ENCODE data around the gene ARHGEF11.

The ARHGEF11 gene

GRCh38 chr1:156944268-156944667 is 101.3 kb downstream of the ARHGEF11 start:
- no peak for DNase-seq (ENCODE audit: low spot score)
- ChIA-PET POLR2A (ENCODE audit: low non-redundant PET) (no interaction called here), CTCF (no interaction called here)
- no peak overlapping the region for H3K27ac ChIP-seq
- no peak for TF ChIP-seq CTCF (conservative IDR thresholded peaks at IDR 0.05; ENCODE audit: low read depth)

GRCh38 chr1:156943756-156944155 is 101.8 kb downstream of the ARHGEF11 start:
- ChIA-PET POLR2A (ENCODE audit: low non-redundant PET) (no interaction called here), CTCF (no interaction called here)
- TF ChIP-seq CTCF (conservative IDR thresholded peaks at IDR 0.05; ENCODE audit: low read depth) = no peak

GRCh38 chr1:156942576-156942975 is 103.0 kb downstream of the ARHGEF11 start:
- ChIA-PET POLR2A (ENCODE audit: low non-redundant PET) (no interaction called here), CTCF (interaction anchor here (0.6 kb wide), 1 partner anchor 127 kb away, joined by 3 read pairs; no protein-coding TSS in a partner anchor)
- no peak overlapping the region for H3K27ac ChIP-seq
- DNase-seq (ENCODE audit: low spot score) = no peak
- no peak for TF ChIP-seq CTCF (conservative IDR thresholded peaks at IDR 0.05; ENCODE audit: low read depth)

More at GRCh38 chr1:156943756-156944155, 101.8 kb downstream of the ARHGEF11 start:
- no peak for DNase-seq (ENCODE audit: low spot score)
- H3K27ac ChIP-seq = no peak overlapping the region

GRCh38 chr1:156942176-156942575 is 103.4 kb downstream of the ARHGEF11 start:
- ChIA-PET CTCF (interaction anchor here (0.6 kb wide), 1 partner anchor 126 kb away, joined by 3 read pairs; no protein-coding TSS in a partner anchor), POLR2A (ENCODE audit: low non-redundant PET) (no interaction called here)
- TF ChIP-seq CTCF (conservative IDR thresholded peaks at IDR 0.05; ENCODE audit: low read depth) = no peak
- DNase-seq (ENCODE audit: low spot score) = no peak
- no peak overlapping the region for H3K27ac ChIP-seq

GRCh38 chr1:156941675-156942074 is 103.9 kb downstream of the ARHGEF11 start:
- ChIA-PET CTCF (interaction anchor here (1.4 kb wide), 1 partner anchor 14 kb away, joined by 3 read pairs; no protein-coding TSS in a partner anchor), POLR2A (ENCODE audit: low non-redundant PET) (no interaction called here)
- H3K27ac ChIP-seq = no peak overlapping the region; the same call in 1 of the 2 replicates
- no peak for TF ChIP-seq CTCF (conservative IDR thresholded peaks at IDR 0.05; ENCODE audit: low read depth)
- no peak for DNase-seq (ENCODE audit: low spot score)

- POLR2A ChIA-PET (ENCODE audit: low non-redundant PET) = no interaction called here
Measured at GRCh38 chr1:156939786-156940334, 105.7 kb downstream of the ARHGEF11 start.

More at GRCh38 chr1:156939786-156940334, 105.7 kb downstream of the ARHGEF11 start:
- no peak for DNase-seq (ENCODE audit: low spot score)
- H3K27ac ChIP-seq = no peak overlapping the region
- CTCF ChIA-PET = interaction anchor here (0.5 kb wide), 1 partner anchor 23 kb away, joined by 7 read pairs; no protein-coding TSS in a partner anchor
- TF ChIP-seq CTCF (conservative IDR thresholded peaks at IDR 0.05; ENCODE audit: low read depth) = no peak
